Epithelial cell of proximal tubule (primary cell): ENCODE results near the gene NOD1. TPM values are rescaled to one million over a fixed set of nuclear protein-coding genes. Genes with fewer than 3 reads are reported as not detected.

ENCODE experiments used
- DNase-seq: peaks from one replicate; pipeline ENCODE4 v3.0.0-alpha.2; 2011; ENCODE audit warnings: low read depth
- H3K4me3 ChIP-seq: 2 replicates; pipeline ENCODE4 v1.5.1; 2011; ENCODE audit warnings: low read depth, mild to moderate bottlenecking, low read length
- CTCF ChIP-seq: conservative IDR thresholded peaks from 2 replicates; pipeline ENCODE4 v1.5.1; 2012; ENCODE audit warnings: low read depth, mild to moderate bottlenecking, low read length
- total RNA-seq: library from RNA; depleted of rRNA; stranded (reverse); fragments of >200 nt; gene quantifications from 2 replicates; pipeline ENCODE4 v1.2.3, GENCODE V29; 2015

The NOD1 gene
- total RNA-seq, 1 donor from 2014 or later, result 5.1 TPM

- TF ChIP-seq CTCF, result no peak
- H3K4me3 ChIP-seq, result no peak overlapping the region
- no peak for DNase-seq
Measured at GRCh38 chr7:30436046-30436445, 42.5 kb downstream of the NOD1 start.

GRCh38 chr7:30434140-30434799 is 44.3 kb downstream of the NOD1 start:
- TF ChIP-seq CTCF, result no peak

GRCh38 chr7:30433506-30433905 is 45.1 kb downstream of the NOD1 start:
- no peak for DNase-seq
- TF ChIP-seq CTCF, result no peak
- no peak overlapping the region for H3K4me3 ChIP-seq

More at GRCh38 chr7:30434140-30434799, 44.3 kb downstream of the NOD1 start:
- DNase-seq, result no peak
- H3K4me3 ChIP-seq, result no peak overlapping the region

- no peak for TF ChIP-seq CTCF
- no peak overlapping the region for H3K4me3 ChIP-seq
- no peak for DNase-seq
Measured at GRCh38 chr7:30433082-30433481, 45.5 kb downstream of the NOD1 start.

- no peak for DNase-seq
- no peak for TF ChIP-seq CTCF
- no peak overlapping the region for H3K4me3 ChIP-seq
Measured at GRCh38 chr7:30430777-30431176, 47.8 kb downstream of the NOD1 start.

GRCh38 chr7:30430276-30430675 is 48.3 kb downstream of the NOD1 start:
- no peak overlapping the region for H3K4me3 ChIP-seq
- DNase-seq, result no peak
- no peak for TF ChIP-seq CTCF

- no peak overlapping the region for H3K4me3 ChIP-seq
- TF ChIP-seq CTCF, result no peak
- DNase-seq, result no peak
Measured at GRCh38 chr7:30429156-30429530, 49.4 kb downstream of the NOD1 start.
